Stimulated activated CD8-positive, alpha-beta memory T cell treated with anti-CD3 and anti-CD28 coated beads, Interleukin-2, amount 100 ng/mL, for 48 hours (primary cell): ENCODE results near the gene KIF25.
"Not testable (repeated sequence)": the region's sequence is repeated elsewhere in the genome, so short reads cannot be mapped to it uniquely, and the experiment has no call there.

Experiments
- DNase-seq, 2 donors: peaks; one replicate each; pipeline ENCODE4 v3.0.0-alpha.2; 2020; ENCODE audit warnings: low read depth in 2 of 2

The KIF25 gene

GRCh38 chr6:167993831-167994230 lies 3.6 kb upstream of the KIF25 start:
- no peak for DNase-seq

GRCh38 chr6:167995302-167995701 lies 2.2 kb upstream of the KIF25 start:
- DNase-seq, result no peak

GRCh38 chr6:167995731-167996151 lies 1.7 kb upstream of the KIF25 start:
- no peak for DNase-seq

GRCh38 chr6:167996424-167997199 lies 859 bp upstream of the KIF25 start:
- DNase-seq, result no peak

- no peak for DNase-seq
These were observed 744 bp downstream of the KIF25 start for GRCh38 chr6:167998215-167998614.

- no peak for DNase-seq
These were observed 2.9 kb downstream of the KIF25 start for GRCh38 chr6:168000198-168001028.

GRCh38 chr6:168001029-168001332 lies 3.5 kb downstream of the KIF25 start:
- DNase-seq, result no peak

- DNase-seq, result not testable (repeated sequence)
These were observed 4.0 kb downstream of the KIF25 start for GRCh38 chr6:168001514-168001913.

GRCh38 chr6:168002804-168003203 lies 5.3 kb downstream of the KIF25 start:
- no peak for DNase-seq

GRCh38 chr6:168004023-168004422 lies 6.6 kb downstream of the KIF25 start:
- DNase-seq, result no peak

- DNase-seq, result no peak
These were observed 7.5 kb downstream of the KIF25 start for GRCh38 chr6:168004945-168005344.

- DNase-seq, result no peak
These were observed 8.3 kb downstream of the KIF25 start for GRCh38 chr6:168005796-168006195.

GRCh38 chr6:168007592-168008338 lies 10.3 kb downstream of the KIF25 start:
- no peak for DNase-seq

GRCh38 chr6:168009331-168009730 lies 11.9 kb downstream of the KIF25 start:
- no peak for DNase-seq

- no peak for DNase-seq
These were observed 13.8 kb downstream of the KIF25 start for GRCh38 chr6:168011291-168011690.

- no peak for DNase-seq
These were observed 15.2 kb downstream of the KIF25 start for GRCh38 chr6:168012431-168013249.

- DNase-seq, result no peak
These were observed 15.9 kb downstream of the KIF25 start for GRCh38 chr6:168013250-168013915.

GRCh38 chr6:168014428-168014827 lies 17.0 kb downstream of the KIF25 start:
- no peak for DNase-seq

GRCh38 chr6:168015009-168015408 lies 17.5 kb downstream of the KIF25 start:
- DNase-seq, result no peak

GRCh38 chr6:168015482-168016175 lies 18.2 kb downstream of the KIF25 start:
- no peak for DNase-seq
